Keratinocyte (primary cell): Measurements from ENCODE around the gene CLCNKB. TPM values are rescaled to one million over a fixed set of nuclear protein-coding genes. Genes with fewer than 3 reads are reported as not detected.

Source experiments
- DNase-seq: peaks from one replicate; pipeline ENCODE4 v3.0.0-alpha.2; 2011; ENCODE audit warnings: low read depth, missing footprints, low spot score
- FAIRE-seq: peaks from 2 replicates; lab custom pipeline; 2011; peaks lifted over from hg19 to GRCh38; lab: Jason Lieb, UNC
- H2AFZ ChIP-seq: 2 replicates; pipeline ENCODE4 v1.6.0; 2012; ENCODE audit warnings: low read length, control low read depth, inconsistent platforms; ENCODE audit not compliant: control insufficient read depth
- H3K27ac ChIP-seq: 2 replicates; pipeline ENCODE4 v1.5.1; 2011; ENCODE audit warnings: low read length; ENCODE audit not compliant: control insufficient read depth, insufficient read depth
- H3K27me3 ChIP-seq: 3 replicates; pipeline ENCODE4 v1.6.0; 2011; ENCODE audit warnings: low read length; ENCODE audit not compliant: control insufficient read depth, insufficient read depth; ENCODE audit errors: extremely low read depth
- H3K36me3 ChIP-seq, 2 experiments: 2 replicates in 1 of 2; 3 replicates in 1 of 2; pipeline ENCODE4 v1.5.1; 2011; ENCODE audit warnings: low read length in 2 of 2, mild to moderate bottlenecking in 1 of 2; ENCODE audit not compliant: control insufficient read depth in 2 of 2, insufficient read depth in 2 of 2; ENCODE audit errors: extremely low read depth in 1 of 2
- H3K4me1 ChIP-seq: 3 replicates; pipeline ENCODE4 v1.5.1; 2011; ENCODE audit warnings: low read length; ENCODE audit not compliant: control insufficient read depth, insufficient read depth; ENCODE audit errors: extremely low read depth
- H3K4me2 ChIP-seq: 3 replicates; pipeline ENCODE4 v1.6.0; 2011; ENCODE audit warnings: low read depth, low read length; ENCODE audit not compliant: control insufficient read depth, insufficient read depth; ENCODE audit errors: extremely low read depth
- H3K4me3 ChIP-seq, 3 experiments: fragments of 200-600 bp in 1 of 3; sonication (generic) in 1 of 3; 2 replicates in 2 of 3; 3 replicates in 1 of 3; pipeline ENCODE4 v1.5.1; 2011 to 2016; ENCODE audit warnings: low read length in 3 of 3, mild to moderate bottlenecking in 3 of 3, control low read depth in 2 of 3, inconsistent platforms in 1 of 3, low read depth in 1 of 3, mixed read lengths in 1 of 3, mixed run types in 1 of 3, moderate library complexity in 1 of 3; ENCODE audit not compliant: control insufficient read depth in 2 of 3, insufficient read depth in 2 of 3; ENCODE audit errors: extremely low read depth in 1 of 3
- H3K79me2 ChIP-seq: 2 replicates; pipeline ENCODE4 v1.6.0; 2012; ENCODE audit warnings: low read length; ENCODE audit not compliant: control insufficient read depth, insufficient read depth
- H3K9ac ChIP-seq: 3 replicates; pipeline ENCODE4 v1.6.0; 2011; ENCODE audit warnings: low read length; ENCODE audit not compliant: control insufficient read depth, insufficient read depth; ENCODE audit errors: extremely low read depth
- H3K9me1 ChIP-seq: 3 replicates; pipeline ENCODE4 v1.6.0; 2011; ENCODE audit warnings: low read length; ENCODE audit not compliant: control insufficient read depth, insufficient read depth; ENCODE audit errors: extremely low read depth
- H3K9me3 ChIP-seq: 2 replicates; pipeline ENCODE4 v1.5.1; 2012; ENCODE audit warnings: low read depth, low read length; ENCODE audit not compliant: control insufficient read depth
- H4K20me1 ChIP-seq: 3 replicates; pipeline ENCODE4 v1.6.0; 2011; ENCODE audit warnings: low read length; ENCODE audit not compliant: control insufficient read depth, insufficient read depth; ENCODE audit errors: extremely low read depth
- EZH2 ChIP-seq: IDR thresholded peaks from one replicate; pipeline ENCODE4 v1.6.1; 2012; ENCODE audit warnings: inconsistent platforms, mild to moderate bottlenecking, low read length, moderate library complexity
- dilution Hi-C: fragments of 300-500 bp; cut with MboI; formaldehyde crosslinking; loops from one replicate; pipeline ENCODE4 v1.7.0; 2020; ENCODE audit warnings: low sequenced_read_pairs; ENCODE audit not compliant: extremely low pct_ligation_motif_present
- polyA plus RNA-seq, 5 experiments: library from polyadenylated mRNA; depleted of rRNA in 3 of 5; stranded (reverse) in 3 of 5; stranded (forward) in 1 of 5; unstranded in 1 of 5; fragments of >200 nt; gene quantifications; 1 replicate in 1 of 5; 2 replicates in 3 of 5; 3 replicates in 1 of 5; pipeline versions ENCODE4 v1.2.1 to v1.2.3, GENCODE V29; 2011 to 2012; ENCODE audit warnings: missing spikeins in 2 of 5, low read depth in 1 of 5, low replicate concordance in 1 of 5
- TF ChIP-seq, protein P1 (sequence below), 3 experiments: IDR thresholded peaks in 1 of 3; conservative IDR thresholded peaks in 1 of 3; optimal IDR thresholded peaks in 1 of 3; 2 replicates in 2 of 3; 3 replicates in 1 of 3; pipeline versions ENCODE3 to v1.5.1; 2011; ENCODE audit warnings: low read length in 3 of 3, mild to moderate bottlenecking in 3 of 3, moderate library complexity in 2 of 3, control low read depth in 1 of 3, inconsistent platforms in 1 of 3; ENCODE audit not compliant: insufficient read depth in 2 of 3; ENCODE audit errors: extremely low read depth in 1 of 3

Gene CLCNKB
- polyA plus RNA-seq, 1 donor (not counting 4 experiments of a cell fraction or from before 2014, with no cell fraction given), result not detected

DNA sequence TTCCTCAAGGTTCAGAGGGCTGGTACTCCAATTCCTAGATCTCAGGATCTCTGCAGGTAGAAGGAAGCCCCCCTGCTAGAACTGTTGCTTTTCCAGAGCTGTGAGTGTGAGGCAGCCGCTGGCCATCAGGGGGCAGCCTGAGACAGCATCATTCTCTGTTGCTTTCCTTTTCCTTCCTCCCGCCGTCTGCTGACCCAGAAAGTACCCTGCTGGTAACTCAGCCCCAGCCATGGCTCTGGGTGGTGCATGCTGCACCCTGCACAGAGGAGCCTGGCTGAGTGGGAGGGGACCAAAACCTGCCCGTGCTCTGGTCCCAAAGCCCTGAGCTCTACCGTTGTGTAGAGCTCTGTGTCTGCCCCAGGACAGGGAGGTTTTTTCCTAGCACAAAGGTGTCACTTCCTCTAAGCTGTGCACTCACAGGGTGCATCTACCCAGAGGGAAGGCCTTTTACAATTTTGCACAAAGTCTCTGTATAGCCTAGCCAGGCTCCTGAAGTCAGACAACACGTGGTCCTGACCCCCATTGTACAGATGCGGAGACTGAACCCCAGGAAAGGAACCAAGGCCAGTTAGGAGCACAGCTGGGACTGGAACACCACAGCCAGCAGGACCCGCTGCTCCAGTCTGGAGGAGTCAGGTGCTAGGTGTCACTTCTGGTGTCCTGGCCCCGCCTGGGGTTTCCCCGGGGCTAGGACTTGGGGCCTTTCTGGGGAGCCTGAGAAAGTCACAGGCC, 35.5 kb downstream of the CLCNKB start:
- Histone ChIP-seq H3K9ac (no peak overlapping the region), H3K27ac (no peak overlapping the region), H4K20me1 (no peaks in the 10 kb centered on the region), H3K9me3 (no peaks in the 10 kb centered on the region), H3K9me1 (no peaks in the 10 kb centered on the region), H3K79me2 (no peaks in the 10 kb centered on the region), H3K4me1 (peaks cover 39% of the 10 kb centered on the region), H2AFZ (peak overlapping the region; percentile 11), H3K4me3 (no peak overlapping the region), H3K4me2 (peak overlapping the region; percentile 20), H3K27me3 (no peaks in the 10 kb centered on the region), H3K36me3 (no peaks in the 10 kb centered on the region)
- TF ChIP-seq, protein P1, sequence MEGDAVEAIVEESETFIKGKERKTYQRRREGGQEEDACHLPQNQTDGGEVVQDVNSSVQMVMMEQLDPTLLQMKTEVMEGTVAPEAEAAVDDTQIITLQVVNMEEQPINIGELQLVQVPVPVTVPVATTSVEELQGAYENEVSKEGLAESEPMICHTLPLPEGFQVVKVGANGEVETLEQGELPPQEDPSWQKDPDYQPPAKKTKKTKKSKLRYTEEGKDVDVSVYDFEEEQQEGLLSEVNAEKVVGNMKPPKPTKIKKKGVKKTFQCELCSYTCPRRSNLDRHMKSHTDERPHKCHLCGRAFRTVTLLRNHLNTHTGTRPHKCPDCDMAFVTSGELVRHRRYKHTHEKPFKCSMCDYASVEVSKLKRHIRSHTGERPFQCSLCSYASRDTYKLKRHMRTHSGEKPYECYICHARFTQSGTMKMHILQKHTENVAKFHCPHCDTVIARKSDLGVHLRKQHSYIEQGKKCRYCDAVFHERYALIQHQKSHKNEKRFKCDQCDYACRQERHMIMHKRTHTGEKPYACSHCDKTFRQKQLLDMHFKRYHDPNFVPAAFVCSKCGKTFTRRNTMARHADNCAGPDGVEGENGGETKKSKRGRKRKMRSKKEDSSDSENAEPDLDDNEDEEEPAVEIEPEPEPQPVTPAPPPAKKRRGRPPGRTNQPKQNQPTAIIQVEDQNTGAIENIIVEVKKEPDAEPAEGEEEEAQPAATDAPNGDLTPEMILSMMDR (optimal IDR thresholded peaks at IDR 0.05 in 1 of 3, IDR thresholded peaks at IDR 0.05 in 1 of 3, conservative IDR thresholded peaks at IDR 0.05 in 1 of 3; ENCODE audit: extremely low read depth in 1 of 3, insufficient read depth in 2 of 3, low read length in 3 of 3), result peak in 2 of 3 experiments; percentile 94 to 95
- no peak for TF ChIP-seq EZH2
- FAIRE-seq (peak; percentile 75), DNase-seq (no peak)
- dilution Hi-C loops, result no loop called here

DNA sequence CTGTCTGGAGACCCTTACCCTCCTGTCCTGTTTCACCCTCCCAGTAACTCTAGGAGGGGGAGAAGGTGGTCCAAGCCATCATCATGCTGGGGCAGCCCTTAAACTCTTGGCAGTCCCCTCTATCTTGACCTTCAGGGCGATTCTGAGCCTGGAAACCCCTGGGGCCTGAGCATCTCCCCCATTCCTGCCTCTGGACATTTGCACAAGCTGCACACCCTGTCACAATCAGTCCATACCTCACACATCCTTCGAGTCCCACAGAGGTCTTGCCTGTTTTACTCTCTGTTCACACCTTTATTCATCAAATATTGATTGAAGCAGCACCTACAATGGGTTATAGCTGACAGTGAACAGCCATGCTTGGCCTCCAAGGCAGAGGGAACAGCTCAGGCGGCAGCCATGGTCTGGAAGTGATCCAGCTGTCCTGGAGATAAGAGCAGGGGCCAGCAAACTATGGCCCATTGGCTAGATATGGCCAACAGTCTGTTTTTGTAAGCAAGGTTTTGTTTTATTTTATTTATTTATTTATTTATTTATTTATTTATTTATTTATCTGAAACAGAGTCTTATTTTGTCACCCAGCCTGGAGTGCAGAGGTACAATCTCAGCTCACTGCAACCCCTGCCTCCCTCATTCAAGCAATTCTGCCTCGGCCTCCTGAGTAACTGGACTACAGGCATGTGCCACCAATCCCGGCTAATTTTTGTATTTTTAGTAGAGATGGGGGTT, 37.0 kb downstream of the CLCNKB start:
- dilution Hi-C loops, result no loop called here
- Histone ChIP-seq H3K27ac (no peak overlapping the region), H2AFZ (no peak overlapping the region)

More for the DNA sequence above, 37.0 kb downstream of the CLCNKB start:
- H3K79me2 ChIP-seq, result no peaks in the 10 kb centered on the region
- peaks cover 33% of the 10 kb centered on the region for H3K4me1 ChIP-seq
- DNase-seq, result no peak
- no peak for TF ChIP-seq EZH2
- no peak for FAIRE-seq
- no peaks in the 10 kb centered on the region for H4K20me1 ChIP-seq
- no peak overlapping the region for H3K4me2 ChIP-seq
- H3K9me1 ChIP-seq, result no peaks in the 10 kb centered on the region
- H3K27me3 ChIP-seq, result no peaks in the 10 kb centered on the region
- H3K9ac ChIP-seq, result no peak overlapping the region
- H3K9me3 ChIP-seq, result no peaks in the 10 kb centered on the region
- H3K36me3 ChIP-seq, result no peaks in the 10 kb centered on the region
- no peak overlapping the region for H3K4me3 ChIP-seq
